ENCODE results near the gene DVL3. TPM values are rescaled to one million over a fixed set of nuclear protein-coding genes. Genes with fewer than 3 reads are reported as not detected.
A peak's percentile ranks its signal among the peaks of the same experiment; 100 is the strongest.

Gene DVL3
- total RNA-seq, 2 donors from 2014 or later = 50.5 to 102 TPM

GRCh38 chr3:184183679-184184078 lies 28.5 kb downstream of the DVL3 start:
- Histone ChIP-seq H3K4me1 (ENCODE audit: control insufficient read depth in 1 of 2, low read depth in 2 of 2) (peaks cover 10 to 24% of the 10 kb centered on the region in 2 donors), H3K27ac (no peak overlapping the region), H3K4me3 (no peak overlapping the region), H3K36me3 (peaks cover 58% of the 10 kb centered on the region), H3K27me3 (replicated peaks; ENCODE audit: insufficient read depth) (no peaks in the 10 kb centered on the region), H3K9me3 (no peaks in the 10 kb centered on the region)
- ATAC-seq (ENCODE audit: insufficient number of reproducible peaks, low FRiP score, low read depth) = no peak
- TF ChIP-seq, protein P1, sequence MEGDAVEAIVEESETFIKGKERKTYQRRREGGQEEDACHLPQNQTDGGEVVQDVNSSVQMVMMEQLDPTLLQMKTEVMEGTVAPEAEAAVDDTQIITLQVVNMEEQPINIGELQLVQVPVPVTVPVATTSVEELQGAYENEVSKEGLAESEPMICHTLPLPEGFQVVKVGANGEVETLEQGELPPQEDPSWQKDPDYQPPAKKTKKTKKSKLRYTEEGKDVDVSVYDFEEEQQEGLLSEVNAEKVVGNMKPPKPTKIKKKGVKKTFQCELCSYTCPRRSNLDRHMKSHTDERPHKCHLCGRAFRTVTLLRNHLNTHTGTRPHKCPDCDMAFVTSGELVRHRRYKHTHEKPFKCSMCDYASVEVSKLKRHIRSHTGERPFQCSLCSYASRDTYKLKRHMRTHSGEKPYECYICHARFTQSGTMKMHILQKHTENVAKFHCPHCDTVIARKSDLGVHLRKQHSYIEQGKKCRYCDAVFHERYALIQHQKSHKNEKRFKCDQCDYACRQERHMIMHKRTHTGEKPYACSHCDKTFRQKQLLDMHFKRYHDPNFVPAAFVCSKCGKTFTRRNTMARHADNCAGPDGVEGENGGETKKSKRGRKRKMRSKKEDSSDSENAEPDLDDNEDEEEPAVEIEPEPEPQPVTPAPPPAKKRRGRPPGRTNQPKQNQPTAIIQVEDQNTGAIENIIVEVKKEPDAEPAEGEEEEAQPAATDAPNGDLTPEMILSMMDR (IDR thresholded peaks at IDR 0.05) = no peak
- no peak for DNase-seq (ENCODE audit: low spot score)

- TF ChIP-seq, protein P1 (IDR thresholded peaks at IDR 0.05) = no peak
- Histone ChIP-seq H3K27ac (peak overlapping the region; percentile 71 to 82), H3K4me3 (no peak overlapping the region), H3K36me3 (peaks cover 61% of the 10 kb centered on the region), H3K4me1 (ENCODE audit: control insufficient read depth in 1 of 2, low read depth in 2 of 2) (peaks cover 10 to 24% of the 10 kb centered on the region in 2 donors), H3K9me3 (no peaks in the 10 kb centered on the region), H3K27me3 (replicated peaks; ENCODE audit: insufficient read depth) (no peaks in the 10 kb centered on the region)
- ATAC-seq (ENCODE audit: insufficient number of reproducible peaks, low FRiP score, low read depth) = no peak
- no peak for DNase-seq (ENCODE audit: low spot score)
Measured at GRCh38 chr3:184184546-184185230, 29.5 kb downstream of the DVL3 start.

DNA sequence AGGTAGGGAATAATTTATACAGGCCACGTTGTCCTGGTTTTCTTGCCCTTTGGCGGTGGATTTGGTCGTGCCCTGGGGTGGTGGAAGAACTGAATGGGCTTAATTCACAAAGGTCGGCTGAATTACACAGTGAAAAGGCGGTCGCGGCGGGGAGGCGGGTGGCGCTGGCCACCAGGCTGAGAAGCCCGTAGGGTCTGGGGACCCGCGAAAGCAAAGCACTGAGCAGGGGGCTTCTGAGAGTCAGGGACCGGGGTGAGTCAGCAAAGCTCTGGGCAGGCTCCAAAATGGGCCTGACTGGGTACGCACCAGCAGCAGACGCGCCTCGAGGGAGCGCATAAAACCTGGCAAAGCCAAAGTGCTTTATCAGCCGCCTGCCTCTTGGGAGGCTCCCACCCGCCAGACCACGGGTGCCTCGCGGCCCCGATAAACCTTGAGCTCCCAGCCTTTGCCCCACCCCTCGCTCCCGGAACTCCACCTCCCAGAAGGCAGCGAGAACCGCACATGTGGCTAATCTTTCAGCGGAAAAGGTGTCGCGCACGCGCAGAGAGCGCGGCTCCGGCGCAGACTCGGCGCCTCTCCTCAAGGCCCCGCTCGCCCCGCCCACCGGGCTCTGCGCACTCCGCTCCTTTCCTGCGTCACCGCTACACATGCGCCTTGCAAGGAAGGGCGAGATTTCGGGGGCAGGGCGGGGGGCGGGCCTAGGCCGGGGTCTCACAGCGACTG lies 30.4 kb downstream of the DVL3 start:
- Histone ChIP-seq H3K27ac (peak overlapping the region; percentile 71 to 82), H3K36me3 (peaks cover 61% of the 10 kb centered on the region), H3K4me1 (ENCODE audit: control insufficient read depth in 1 of 2, low read depth in 2 of 2) (peaks cover 10 to 24% of the 10 kb centered on the region in 2 donors), H3K27me3 (replicated peaks; ENCODE audit: insufficient read depth) (no peaks in the 10 kb centered on the region), H3K9me3 (no peaks in the 10 kb centered on the region), H3K4me3 (peak overlapping the region; percentile 87)
- DNase-seq (ENCODE audit: low spot score) (peak; percentile 96), ATAC-seq (ENCODE audit: insufficient number of reproducible peaks, low FRiP score, low read depth) (peak; percentile 94)
- TF ChIP-seq, protein P1 (IDR thresholded peaks at IDR 0.05) = no peak

- Histone ChIP-seq H3K9me3 (no peaks in the 10 kb centered on the region), H3K36me3 (peaks cover 61% of the 10 kb centered on the region), H3K27ac (peak within 1 kb of the TSS; percentile 71 to 82), H3K4me1 (ENCODE audit: control insufficient read depth in 1 of 2, low read depth in 2 of 2) (peaks cover 10 to 24% of the 10 kb centered on the region in 2 donors), H3K27me3 (replicated peaks; ENCODE audit: insufficient read depth) (no peaks in the 10 kb centered on the region), H3K4me3 (peak within 1 kb of the TSS; percentile 87)
- TF ChIP-seq, protein P1 (IDR thresholded peaks at IDR 0.05) = no peak
- DNase-seq (ENCODE audit: low spot score) = no peak
- ATAC-seq (ENCODE audit: insufficient number of reproducible peaks, low FRiP score, low read depth) = peak; percentile 44
Measured at GRCh38 chr3:184186184-184186901, 31.2 kb downstream of the DVL3 start, which contains the start of gene ABCF3. TSS of gene ABCF3 (plus strand) at chr3:184186199. CDS start at chr3:184186208, 9 bp downstream.

DNA sequence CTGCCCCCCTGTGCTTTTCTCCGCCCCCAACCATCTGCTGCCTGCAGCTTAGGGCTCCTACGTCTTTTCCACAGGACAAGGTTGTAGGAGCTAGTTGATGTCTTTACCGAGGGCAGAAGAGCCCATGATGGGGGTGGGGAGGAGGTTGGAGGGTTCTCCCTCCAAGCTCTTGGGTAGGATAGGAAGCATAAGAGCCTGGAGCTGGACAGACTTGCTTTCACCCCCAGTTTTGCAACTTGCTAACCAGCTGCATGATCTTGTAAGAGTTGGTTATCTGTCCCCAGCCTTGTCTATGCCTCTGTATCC lies 31.7 kb downstream of the DVL3 start:
- Histone ChIP-seq H3K4me3 (peak overlapping the region; percentile 87), H3K9me3 (no peaks in the 10 kb centered on the region), H3K36me3 (peaks cover 61% of the 10 kb centered on the region), H3K4me1 (ENCODE audit: control insufficient read depth in 1 of 2, low read depth in 2 of 2) (peaks cover 10 to 24% of the 10 kb centered on the region in 2 donors), H3K27me3 (replicated peaks; ENCODE audit: insufficient read depth) (no peaks in the 10 kb centered on the region), H3K27ac (peak overlapping the region in 1 of 2 donors; percentile 71)
- DNase-seq (ENCODE audit: low spot score) (no peak), ATAC-seq (ENCODE audit: insufficient number of reproducible peaks, low FRiP score, low read depth) (no peak)
- TF ChIP-seq, protein P1 (IDR thresholded peaks at IDR 0.05) = no peak

Data from thoracic aorta (tissue), 2 donors.